K562 (cell line): ENCODE data around the gene TVP23A. TPM values are rescaled to one million over a fixed set of nuclear protein-coding genes. Genes with fewer than 3 reads are reported as not detected.

Experiments used
- ATAC-seq: fragments of 200-7000 bp; cut with Tn5 transposase; 3 replicates; pipeline ENCODE4 v1.9.1; 2020; ENCODE audit warnings: moderate library complexity
- BruUV-seq: library from RNA; stranded (reverse); fragments of 400-500 nt; replicated peaks from 2 replicates; lab custom pipeline; 2021; lab: Mats Ljungman, UMichigan
- CTCF ChIA-PET: fragments of 300-600 bp; formaldehyde crosslinking; extraction: SDS; loops from one replicate; lab custom pipeline; 2021; ENCODE audit warnings: low intra/inter-chr PET ratio; lab: Yijun Ruan, JAX
- POLR2A ChIA-PET: fragments of 300-600, 350-650 bp; sonication (Branson Sonifier 250); formaldehyde crosslinking; extraction: SDS; loops from one replicate; lab custom pipeline; 2021; ENCODE audit warnings: antibody characterized with exemption, inconsistent platforms; lab: Yijun Ruan, JAX
- DNase-seq, 4 experiments: peaks; one replicate each; pipeline versions ENCODE4 v3.0.0 to v3.0.0-alpha.2; 2011 to 2018; ENCODE audit warnings: low spot score in 3 of 4, mixed read lengths in 3 of 4; ENCODE audit errors: extremely low read depth in 1 of 4
- FAIRE-seq: peaks from 2 replicates; lab custom pipeline; 2011; peaks lifted over from hg19 to GRCh38; lab: Jason Lieb, UNC
- H2AFZ ChIP-seq: 2 replicates; pipeline ENCODE4 v1.6.0; 2011; ENCODE audit warnings: low read depth, low read length, control low read depth, inconsistent platforms
- H3K27ac ChIP-seq: fragments of 200-600 bp; 3 replicates; pipeline ENCODE4 v1.8.0; 2011; ENCODE audit warnings: low read depth, mild to moderate bottlenecking, control low read depth, inconsistent platforms, low read length, moderate library complexity, mixed read lengths; ENCODE audit errors: extremely low read depth
- H3K27me3 ChIP-seq, 2 experiments: fragments of 300-600 bp in 1 of 2; 2 replicates in 1 of 2; 3 replicates in 1 of 2; pipeline versions ENCODE4 v1.6.0 to v1.8.0; 2011; ENCODE audit warnings: inconsistent platforms in 2 of 2, low read length in 2 of 2, mild to moderate bottlenecking in 1 of 2, mixed read lengths in 1 of 2, moderate library complexity in 1 of 2; ENCODE audit not compliant: control insufficient read depth in 2 of 2, insufficient read depth in 2 of 2
- H3K36me3 ChIP-seq: fragments of 300-600 bp; 3 replicates; pipeline ENCODE4 v1.8.0; 2011; ENCODE audit warnings: mild to moderate bottlenecking, low read length, inconsistent platforms; ENCODE audit not compliant: control insufficient read depth, insufficient read depth
- H3K4me1 ChIP-seq, 2 experiments: fragments of 200-600 bp in 1 of 2; replicated peaks in 1 of 2; 2 replicates in 1 of 2; 3 replicates in 1 of 2; pipeline versions ENCODE4 v1.5.1 to v1.8.0; 2011; ENCODE audit warnings: inconsistent platforms in 2 of 2, low read length in 2 of 2, mild to moderate bottlenecking in 1 of 2, mixed read lengths in 1 of 2, moderate library complexity in 1 of 2; ENCODE audit not compliant: control insufficient read depth in 2 of 2, insufficient read depth in 2 of 2
- H3K4me2 ChIP-seq: 2 replicates; pipeline ENCODE4 v1.6.1; 2011; ENCODE audit warnings: low read length, control low read depth, inconsistent platforms, mixed read lengths; ENCODE audit not compliant: insufficient read depth
- H3K4me3 ChIP-seq: fragments of 200-600 bp; sonication (generic), shearing (Covaris generic); 2 replicates; pipeline ENCODE4 v1.5.1; 2016; ENCODE audit warnings: control low read depth, inconsistent platforms
- H3K79me2 ChIP-seq: fragments of 200-600 bp; 3 replicates; pipeline ENCODE4 v1.8.0; 2011; ENCODE audit warnings: low read length, inconsistent platforms; ENCODE audit not compliant: control insufficient read depth, insufficient read depth
- H3K9ac ChIP-seq, 2 experiments: 2 replicates each; pipeline versions ENCODE4 v1.6.0 to v1.6.1; 2011; ENCODE audit warnings: low read depth in 2 of 2, low read length in 2 of 2, control low read depth in 1 of 2, inconsistent platforms in 1 of 2, mild to moderate bottlenecking in 1 of 2, mixed read lengths in 1 of 2; ENCODE audit not compliant: insufficient read depth in 1 of 2
- H3K9me1 ChIP-seq: one replicate; pipeline ENCODE4 v1.6.0; 2011; ENCODE audit warnings: inconsistent platforms, mild to moderate bottlenecking, low read length, moderate library complexity; ENCODE audit not compliant: control insufficient read depth, insufficient read depth
- H3K9me3 ChIP-seq: replicated peaks from 2 replicates; pipeline ENCODE4 v1.5.1; 2011; ENCODE audit warnings: low read depth, low read length, inconsistent platforms; ENCODE audit not compliant: control insufficient read depth, insufficient read depth
- H4K20me1 ChIP-seq: replicated peaks from 2 replicates; pipeline ENCODE4 v1.6.1; 2011; ENCODE audit warnings: low read length, inconsistent platforms, mixed read lengths; ENCODE audit not compliant: control insufficient read depth, insufficient read depth
- E2F3 ChIP-seq: fragments of 250-450 bp; sonication (Bioruptor Pico); IDR thresholded peaks from 2 replicates; pipeline ENCODE4 v1.4.0; 2020; ENCODE audit warnings: mild to moderate bottlenecking
- ELF1 ChIP-seq: fragments of 200-800 bp; sonication (Bioruptor generic); IDR thresholded peaks from 2 replicates; pipeline ENCODE4 v1.6.1; 2016; ENCODE audit warnings: missing genetic modification characterization, missing compliant biosample characterization
- MECOM ChIP-seq: fragments of 250-450 bp; sonication (Bioruptor Pico); IDR thresholded peaks from 2 replicates; pipeline ENCODE4 v1.8.0; 2022; ENCODE audit warnings: inconsistent platforms
- POLR2B ChIP-seq: fragments of 450-650 bp; IDR thresholded peaks from 2 replicates; pipeline ENCODE4 v1.6.1; 2018; ENCODE audit warnings: low read depth; ENCODE audit not compliant: partially characterized antibody
- ZNF133 ChIP-seq: fragments of 250-450 bp; sonication (Bioruptor Pico); IDR thresholded peaks from 2 replicates; pipeline ENCODE4 v1.4.0; 2020; ENCODE audit warnings: mild to moderate bottlenecking
- ZNF174 ChIP-seq: fragments of 250-450 bp; sonication (Bioruptor Pico); IDR thresholded peaks from 2 replicates; pipeline ENCODE4 v1.4.0; 2020; ENCODE audit warnings: mild to moderate bottlenecking
- ZNF431 ChIP-seq: sonication (generic); formaldehyde crosslinking; IDR thresholded peaks from 2 replicates; pipeline ENCODE4 v1.8.0; 2022; ENCODE audit warnings: mild to moderate bottlenecking, missing genetic modification reagents
- WGBS: fragments of 100-300 bp; shearing (Covaris generic); methylation state at CpG from one replicate; pipeline ENCODE4 v1.1.6; 2016; ENCODE audit warnings: low coverage, mixed read lengths; ENCODE audit not compliant: insufficient coverage; ENCODE audit errors: missing lambda C conversion rate; 5-methylcytosine and 5-hydroxymethylcytosine counted together
- in situ Hi-C: fragments of 300-500 bp; cut with MboI; formaldehyde crosslinking; loops from 4 replicates; pipeline ENCODE4 v1.15.0; 2018; ENCODE audit warnings: inconsistent platforms, mixed read lengths
- intact Hi-C: fragments of 100-400 bp; cut with micrococcal nuclease; formaldehyde crosslinking; loops from 2 replicates; pipeline ENCODE4 v1.14.2; 2022
- polyA plus RNA-seq, 8 experiments: library from polyadenylated mRNA; depleted of rRNA in 4 of 8; stranded (reverse) in 5 of 8; unstranded in 3 of 8; fragments of >200 nt; fragmentation: Nextera tagmentation in 2 of 8; fragmentation: Illumina TruSeq in 1 of 8; extraction: Ambion mirVana in 2 of 8; extraction: Trizol in 1 of 8; gene quantifications; 2 replicates each; pipeline versions ENCODE4 v1.2.1 to v1.2.3, GENCODE V29; 2011 to 2014; ENCODE audit warnings: inconsistent platforms in 1 of 8, missing spikeins in 1 of 8
- total RNA-seq, 7 experiments: library from RNA; depleted of rRNA in 6 of 7; stranded (reverse); fragments of >200 nt in 6 of 7; fragmentation: Illumina TruSeq in 2 of 7; extraction: Trizol in 2 of 7; gene quantifications; 2 replicates each; pipeline versions ENCODE4 v1.2.1 to v1.2.3, GENCODE V29; 2011 to 2021; ENCODE audit warnings: low replicate concordance in 1 of 7
- TF ChIP-seq, protein P1 (sequence below): fragments of 450-650 bp; formaldehyde crosslinking; IDR thresholded peaks from 2 replicates; pipeline ENCODE4 v1.4.0; 2022; ENCODE audit warnings: missing genetic modification characterization

The TVP23A gene
- total and polyA plus RNA-seq, 9 of the 15 experiments (the other 6 are each of a cell fraction or from before 2014, with no cell fraction given), result 0.04 to 0.77 (median 0.10) TPM; not detected in 3

DNA sequence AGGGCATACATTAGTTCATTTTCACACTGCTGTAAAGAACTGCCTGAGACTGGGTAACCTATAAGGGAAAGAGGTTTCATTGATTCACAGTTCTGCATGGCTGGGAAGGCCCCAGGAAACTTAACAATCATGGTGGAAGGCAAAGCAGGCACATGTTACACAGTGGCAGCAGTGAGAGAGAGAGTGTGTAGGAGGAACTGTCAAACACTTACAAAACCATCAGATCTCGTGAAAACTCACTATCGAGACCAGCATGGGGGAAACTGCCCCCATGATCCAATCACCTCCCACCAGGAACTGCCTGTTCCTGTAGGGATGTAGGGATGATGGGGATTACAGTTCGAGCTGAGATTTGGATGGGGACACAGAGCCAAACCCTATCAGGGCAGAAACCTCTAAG is 57.7 kb downstream of the TVP23A start:
- TF ChIP-seq, protein P1, sequence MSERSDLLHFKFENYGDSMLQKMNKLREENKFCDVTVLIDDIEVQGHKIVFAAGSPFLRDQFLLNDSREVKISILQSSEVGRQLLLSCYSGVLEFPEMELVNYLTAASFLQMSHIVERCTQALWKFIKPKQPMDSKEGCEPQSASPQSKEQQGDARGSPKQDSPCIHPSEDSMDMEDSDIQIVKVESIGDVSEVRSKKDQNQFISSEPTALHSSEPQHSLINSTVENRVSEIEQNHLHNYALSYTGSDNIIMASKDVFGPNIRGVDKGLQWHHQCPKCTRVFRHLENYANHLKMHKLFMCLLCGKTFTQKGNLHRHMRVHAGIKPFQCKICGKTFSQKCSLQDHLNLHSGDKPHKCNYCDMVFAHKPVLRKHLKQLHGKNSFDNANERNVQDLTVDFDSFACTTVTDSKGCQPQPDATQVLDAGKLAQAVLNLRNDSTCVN (CRISPR knock-in tag), result no peak
- TF ChIP-seq POLR2B, result no peak
- TF ChIP-seq ELF1 (tag), result no peak
- no peak for TF ChIP-seq ZNF431 (CRISPR knock-in tag)
- no peak for TF ChIP-seq ZNF133 (CRISPR knock-in tag)
- no peak for TF ChIP-seq E2F3
- no peak for TF ChIP-seq MECOM
- no peak for TF ChIP-seq ZNF174 (CRISPR knock-in tag)
- DNase-seq (no peak), ATAC-seq (no peak), FAIRE-seq (no peak)
- Histone ChIP-seq H2AFZ (no peak overlapping the region), H3K9ac (no peak overlapping the region), H3K9me3 (no peaks in the 10 kb centered on the region), H3K79me2 (no peaks in the 10 kb centered on the region), H3K36me3 (peaks cover 89% of the 10 kb centered on the region; the same call in 2 of the 3 replicates), H3K9me1 (no peaks in the 10 kb centered on the region), H3K27ac (no peak overlapping the region), H3K27me3 (no peaks in the 10 kb centered on the region), H4K20me1 (no peaks in the 10 kb centered on the region), H3K4me2 (no peak overlapping the region), H3K4me3 (no peak overlapping the region), H3K4me1 (no peaks in the 10 kb centered on the region)
- ChIA-PET CTCF (no interaction called here), POLR2A (no interaction called here)
- BruUV-seq, result no TSS peak
- in situ Hi-C loops, result no loop called here
- WGBS, result 89% methylated on average over 3 of the region's 3 CpGs
- intact Hi-C loops, result no loop called here
